Endothelial cell of umbilical vein (primary cell): ENCODE data around the gene PKMYT1. TPM values are rescaled to one million over a fixed set of nuclear protein-coding genes. Genes with fewer than 3 reads are reported as not detected.

Source experiments
- BruUV-seq: library from RNA; stranded (reverse); fragments of 400-500 nt; replicated peaks from 2 replicates; lab custom pipeline; 2021; lab: Mats Ljungman, UMichigan
- CTCF ChIA-PET: fragments of 300-600, 350-600 bp; sonication (Branson Sonifier 250); formaldehyde crosslinking; loops from one replicate; lab custom pipeline; 2021; ENCODE audit warnings: antibody characterized with exemption, inconsistent platforms; lab: Charles Lee
- POLR2A ChIA-PET: fragments of 300-600, 350-600 bp; sonication (Branson Sonifier 250); formaldehyde crosslinking; loops from one replicate; lab custom pipeline; 2021; ENCODE audit warnings: antibody characterized with exemption, inconsistent platforms; lab: Charles Lee
- DNase-seq: peaks from one replicate; pipeline ENCODE4 v3.0.0-alpha.2; 2011; ENCODE audit warnings: low read depth, low spot score
- FAIRE-seq: peaks from 2 replicates; lab custom pipeline; 2011; peaks lifted over from hg19 to GRCh38; lab: Jason Lieb, UNC
- H2AFZ ChIP-seq: 2 replicates; pipeline ENCODE4 v1.6.0; 2012; ENCODE audit warnings: low read depth, low read length, control low read depth, inconsistent platforms
- H3K27ac ChIP-seq: 2 replicates; pipeline ENCODE4 v1.5.1; 2011; ENCODE audit warnings: low read depth, mild to moderate bottlenecking, control low read depth, low read length, moderate library complexity; ENCODE audit not compliant: insufficient read depth
- H3K27me3 ChIP-seq, 2 experiments: 2 replicates each; pipeline versions ENCODE4 v1.6.0 to v1.6.1; 2011; ENCODE audit warnings: low read length in 2 of 2, mixed read lengths in 1 of 2; ENCODE audit not compliant: control insufficient read depth in 2 of 2, insufficient read depth in 2 of 2
- H3K36me3 ChIP-seq, 2 experiments: 2 replicates in 1 of 2; 3 replicates in 1 of 2; pipeline ENCODE4 v1.5.1; 2011; ENCODE audit warnings: low read length in 2 of 2, mild to moderate bottlenecking in 1 of 2, moderate library complexity in 1 of 2; ENCODE audit not compliant: control insufficient read depth in 2 of 2, insufficient read depth in 2 of 2; ENCODE audit errors: extremely low read depth in 1 of 2
- H3K4me1 ChIP-seq: 3 replicates; pipeline ENCODE4 v1.5.1; 2011; ENCODE audit warnings: mild to moderate bottlenecking, low read length; ENCODE audit not compliant: control insufficient read depth, insufficient read depth; ENCODE audit errors: extremely low read depth
- H3K4me2 ChIP-seq: 2 replicates; pipeline ENCODE4 v1.6.1; 2011; ENCODE audit warnings: low read length, control low read depth, mixed read lengths; ENCODE audit not compliant: insufficient read depth
- H3K4me3 ChIP-seq, 3 experiments: fragments of 200-600 bp in 1 of 3; sonication (generic), shearing (Covaris generic) in 1 of 3; replicated peaks in 1 of 3; 2 replicates each; pipeline ENCODE4 v1.5.1; 2011 to 2016; ENCODE audit warnings: control low read depth in 3 of 3, low read length in 3 of 3, mild to moderate bottlenecking in 2 of 3, inconsistent platforms in 1 of 3, low read depth in 1 of 3, moderate library complexity in 1 of 3; ENCODE audit not compliant: insufficient read depth in 1 of 3
- H3K79me2 ChIP-seq: 2 replicates; pipeline ENCODE4 v1.6.0; 2012; ENCODE audit warnings: low read length, inconsistent platforms; ENCODE audit not compliant: control insufficient read depth, insufficient read depth
- H3K9ac ChIP-seq: replicated peaks from 2 replicates; pipeline ENCODE3; 2011; ENCODE audit warnings: low read length, control low read depth; ENCODE audit not compliant: insufficient read depth; ENCODE audit errors: extremely low read depth
- H3K9me1 ChIP-seq: replicated peaks from 3 replicates; pipeline ENCODE4 v1.6.0; 2011; ENCODE audit warnings: mild to moderate bottlenecking, low read length; ENCODE audit not compliant: control insufficient read depth, insufficient read depth; ENCODE audit errors: extremely low read depth
- H3K9me3 ChIP-seq: replicated peaks from 2 replicates; pipeline ENCODE4 v1.5.1; 2012; ENCODE audit warnings: low read length, inconsistent platforms; ENCODE audit not compliant: control insufficient read depth, insufficient read depth
- H4K20me1 ChIP-seq: replicated peaks from 2 replicates; pipeline ENCODE3; 2011; ENCODE audit warnings: mild to moderate bottlenecking, low read length; ENCODE audit not compliant: control insufficient read depth, insufficient read depth; ENCODE audit errors: extremely low read depth
- EZH2 ChIP-seq: IDR thresholded peaks from 2 replicates; pipeline ENCODE4 v1.6.1; 2012; ENCODE audit warnings: borderline replicate concordance, low read depth, mild to moderate bottlenecking, moderate library complexity, low read length, inconsistent platforms; ENCODE audit not compliant: severe bottlenecking
- FOS ChIP-seq: IDR thresholded peaks from 2 replicates; pipeline ENCODE4 v1.6.1; 2011; ENCODE audit warnings: mild to moderate bottlenecking, low read length, moderate library complexity, borderline replicate concordance; ENCODE audit not compliant: insufficient read depth
- GATA2 ChIP-seq: IDR thresholded peaks from 2 replicates; pipeline ENCODE4 v1.7.0; 2011; ENCODE audit warnings: low read depth, mild to moderate bottlenecking, moderate library complexity, mixed read lengths, low read length; ENCODE audit not compliant: insufficient read length, insufficient read depth
- MAX ChIP-seq: IDR thresholded peaks from 2 replicates; pipeline ENCODE4 v1.6.1; 2011; ENCODE audit not compliant: insufficient read depth, insufficient read length
- POLR2A ChIP-seq: IDR thresholded peaks from 2 replicates; pipeline ENCODE4 v1.6.1; 2012; ENCODE audit warnings: low read depth, mild to moderate bottlenecking, control low read depth, low read length
- dilution Hi-C: fragments of 300-500 bp; cut with MboI; formaldehyde crosslinking; loops from one replicate; pipeline ENCODE4 v1.15.0; 2019; ENCODE audit warnings: low sequenced_read_pairs; ENCODE audit not compliant: extremely low pct_ligation_motif_present
- intact Hi-C: fragments of 100-400 bp; cut with micrococcal nuclease; formaldehyde crosslinking; loops from one replicate; pipeline ENCODE4 v1.10.0; 2022
- polyA plus RNA-seq, 4 experiments: library from polyadenylated mRNA; depleted of rRNA in 3 of 4; stranded (reverse) in 3 of 4; unstranded in 1 of 4; fragments of >200 nt; gene quantifications; 2 replicates each; pipeline versions ENCODE4 v1.2.1 to v1.2.3, GENCODE V29; 2011 to 2012; ENCODE audit warnings: missing spikeins in 1 of 4
- total RNA-seq: library from RNA; stranded (reverse); gene quantifications from 2 replicates; pipeline ENCODE4 v1.2.3, GENCODE V29; 2021
- TF ChIP-seq, protein P1 (sequence below), 2 donors: IDR thresholded peaks; 1 replicate in 1 of 2; 2 replicates in 1 of 2; pipeline ENCODE4 v1.5.1; 2011; ENCODE audit warnings: low read length in 2 of 2, mild to moderate bottlenecking in 2 of 2, moderate library complexity in 2 of 2, control low read depth in 1 of 2, inconsistent platforms in 1 of 2, low read depth in 1 of 2; ENCODE audit not compliant: insufficient read depth in 1 of 2; ENCODE audit errors: extremely low read depth in 1 of 2

PKMYT1 gene
- total and polyA plus RNA-seq, 2 donors (not counting 3 experiments of a cell fraction or from before 2014, with no cell fraction given): 26.1 to 48.5 TPM

- no peaks in the 10 kb centered on the region for H3K9me3 ChIP-seq
- H3K9ac ChIP-seq: no peak overlapping the region
- DNase-seq: no peak
- FAIRE-seq: no peak
- TF ChIP-seq POLR2A (no peak), MAX (no peak), FOS (no peak), GATA2 (no peak), EZH2 (peak; percentile 62)
- TF ChIP-seq, protein P1, sequence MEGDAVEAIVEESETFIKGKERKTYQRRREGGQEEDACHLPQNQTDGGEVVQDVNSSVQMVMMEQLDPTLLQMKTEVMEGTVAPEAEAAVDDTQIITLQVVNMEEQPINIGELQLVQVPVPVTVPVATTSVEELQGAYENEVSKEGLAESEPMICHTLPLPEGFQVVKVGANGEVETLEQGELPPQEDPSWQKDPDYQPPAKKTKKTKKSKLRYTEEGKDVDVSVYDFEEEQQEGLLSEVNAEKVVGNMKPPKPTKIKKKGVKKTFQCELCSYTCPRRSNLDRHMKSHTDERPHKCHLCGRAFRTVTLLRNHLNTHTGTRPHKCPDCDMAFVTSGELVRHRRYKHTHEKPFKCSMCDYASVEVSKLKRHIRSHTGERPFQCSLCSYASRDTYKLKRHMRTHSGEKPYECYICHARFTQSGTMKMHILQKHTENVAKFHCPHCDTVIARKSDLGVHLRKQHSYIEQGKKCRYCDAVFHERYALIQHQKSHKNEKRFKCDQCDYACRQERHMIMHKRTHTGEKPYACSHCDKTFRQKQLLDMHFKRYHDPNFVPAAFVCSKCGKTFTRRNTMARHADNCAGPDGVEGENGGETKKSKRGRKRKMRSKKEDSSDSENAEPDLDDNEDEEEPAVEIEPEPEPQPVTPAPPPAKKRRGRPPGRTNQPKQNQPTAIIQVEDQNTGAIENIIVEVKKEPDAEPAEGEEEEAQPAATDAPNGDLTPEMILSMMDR (IDR thresholded peaks at IDR 0.05; ENCODE audit: extremely low read depth in 1 of 2, insufficient read depth in 1 of 2, low read depth in 1 of 2, low read length in 2 of 2): no peak
- peaks cover 21 to 22% of the 10 kb centered on the region in 2 experiments for H3K27me3 ChIP-seq
- intact Hi-C loops (no loop called here), dilution Hi-C loops (no loop called here)
- BruUV-seq: no TSS peak
- ChIA-PET CTCF (interaction anchor here (0.8 to 1.2 kb wide), 2 partner anchors 16 to 19 kb away, joined by 5 to 6 read pairs; no protein-coding TSS in a partner anchor), POLR2A (interaction anchor here (0.6 kb wide), 1 partner anchor 8 kb away, joined by 4 read pairs; no protein-coding TSS in a partner anchor)
- H4K20me1 ChIP-seq: no peaks in the 10 kb centered on the region
- no peaks in the 10 kb centered on the region for H3K9me1 ChIP-seq
- no peak overlapping the region for H3K27ac ChIP-seq
- no peaks in the 10 kb centered on the region for H3K36me3 ChIP-seq
- H3K79me2 ChIP-seq: no peaks in the 10 kb centered on the region
- H2AFZ ChIP-seq: no peak overlapping the region
- H3K4me1 ChIP-seq: peaks cover 13% of the 10 kb centered on the region
- H3K4me2 ChIP-seq: no peak overlapping the region
- H3K4me3 ChIP-seq: no peak overlapping the region
Measured at GRCh38 chr16:3012246-3012645, 32.0 kb upstream of the PKMYT1 start.
